ENCODE measurements around the gene RCAN2. TPM values are rescaled to one million over a fixed set of nuclear protein-coding genes. Genes with fewer than 3 reads are reported as not detected.

The RCAN2 gene
- polyA plus RNA-seq, 1 donor from 2014 or later = 37.4 TPM

DNA sequence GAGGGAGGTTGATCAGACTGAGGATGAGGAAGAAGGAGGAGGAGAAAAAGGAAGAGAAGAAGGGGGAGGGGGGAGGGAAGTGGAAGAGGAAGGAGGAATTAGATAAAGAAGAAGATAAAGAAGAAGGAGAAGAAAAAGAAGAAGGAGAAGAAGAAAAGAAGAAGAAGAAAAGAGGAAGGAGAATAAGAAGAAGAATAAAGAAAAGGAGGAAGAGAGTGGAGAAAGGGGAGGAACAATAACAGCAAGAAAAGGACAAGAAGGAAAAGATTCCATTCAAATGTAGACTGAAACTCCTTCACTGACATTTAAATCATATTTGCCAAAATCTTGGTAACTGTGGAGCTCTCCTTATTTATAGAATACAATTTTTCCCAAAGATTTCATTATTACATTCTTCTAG, 34.3 kb upstream of the RCAN2 start:
- Histone ChIP-seq H3K4me3 (ENCODE audit: low read length) (no peak overlapping the region), H3F3A (ENCODE audit: insufficient read depth, low read length, poor library complexity, severe bottlenecking) (no peaks in the 10 kb centered on the region), H3K9me2 (ENCODE audit: insufficient read depth, low read length) (no peaks in the 10 kb centered on the region), H3K9me3 (ENCODE audit: low read length) (no peaks in the 10 kb centered on the region), H2AFZ (ENCODE audit: low read depth, low read length) (no peak overlapping the region), H4K20me1 (ENCODE audit: insufficient read depth) (no peaks in the 10 kb centered on the region), H3K4me2 (ENCODE audit: low read length) (no peak overlapping the region), H3K36me3 (ENCODE audit: insufficient read depth, low read length) (no peaks in the 10 kb centered on the region), H3K79me2 (replicated peaks; ENCODE audit: insufficient read depth, low read length) (no peaks in the 10 kb centered on the region), H3K9ac (ENCODE audit: low read length) (no peak overlapping the region), H3K27me3 (ENCODE audit: insufficient read depth, low read depth, low read length) (no peaks in the 10 kb centered on the region), H3K27ac (ENCODE audit: low read length) (no peak overlapping the region)
- TF ChIP-seq EZH2 (IDR thresholded peaks at IDR 0.05; ENCODE audit: borderline replicate concordance, insufficient read depth, low read length, poor library complexity, severe bottlenecking) (no peak), SMC3 (conservative IDR thresholded peaks at IDR 0.05; ENCODE audit: poor library complexity) (no peak), RAD21 (conservative IDR thresholded peaks at IDR 0.05) (no peak), TAF1 (IDR thresholded peaks at IDR 0.05; ENCODE audit: low read depth) (no peak), EP300 (conservative IDR thresholded peaks at IDR 0.05; ENCODE audit: poor library complexity, severe bottlenecking) (no peak), POLR2AphosphoS5 (IDR thresholded peaks at IDR 0.05) (no peak), MXI1 (conservative IDR thresholded peaks at IDR 0.05; ENCODE audit: poor library complexity, severe bottlenecking) (no peak)
- TF ChIP-seq, protein P1, sequence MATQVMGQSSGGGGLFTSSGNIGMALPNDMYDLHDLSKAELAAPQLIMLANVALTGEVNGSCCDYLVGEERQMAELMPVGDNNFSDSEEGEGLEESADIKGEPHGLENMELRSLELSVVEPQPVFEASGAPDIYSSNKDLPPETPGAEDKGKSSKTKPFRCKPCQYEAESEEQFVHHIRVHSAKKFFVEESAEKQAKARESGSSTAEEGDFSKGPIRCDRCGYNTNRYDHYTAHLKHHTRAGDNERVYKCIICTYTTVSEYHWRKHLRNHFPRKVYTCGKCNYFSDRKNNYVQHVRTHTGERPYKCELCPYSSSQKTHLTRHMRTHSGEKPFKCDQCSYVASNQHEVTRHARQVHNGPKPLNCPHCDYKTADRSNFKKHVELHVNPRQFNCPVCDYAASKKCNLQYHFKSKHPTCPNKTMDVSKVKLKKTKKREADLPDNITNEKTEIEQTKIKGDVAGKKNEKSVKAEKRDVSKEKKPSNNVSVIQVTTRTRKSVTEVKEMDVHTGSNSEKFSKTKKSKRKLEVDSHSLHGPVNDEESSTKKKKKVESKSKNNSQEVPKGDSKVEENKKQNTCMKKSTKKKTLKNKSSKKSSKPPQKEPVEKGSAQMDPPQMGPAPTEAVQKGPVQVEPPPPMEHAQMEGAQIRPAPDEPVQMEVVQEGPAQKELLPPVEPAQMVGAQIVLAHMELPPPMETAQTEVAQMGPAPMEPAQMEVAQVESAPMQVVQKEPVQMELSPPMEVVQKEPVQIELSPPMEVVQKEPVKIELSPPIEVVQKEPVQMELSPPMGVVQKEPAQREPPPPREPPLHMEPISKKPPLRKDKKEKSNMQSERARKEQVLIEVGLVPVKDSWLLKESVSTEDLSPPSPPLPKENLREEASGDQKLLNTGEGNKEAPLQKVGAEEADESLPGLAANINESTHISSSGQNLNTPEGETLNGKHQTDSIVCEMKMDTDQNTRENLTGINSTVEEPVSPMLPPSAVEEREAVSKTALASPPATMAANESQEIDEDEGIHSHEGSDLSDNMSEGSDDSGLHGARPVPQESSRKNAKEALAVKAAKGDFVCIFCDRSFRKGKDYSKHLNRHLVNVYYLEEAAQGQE (IDR thresholded peaks at IDR 0.05; ENCODE audit: borderline replicate concordance) = no peak
- TF ChIP-seq, protein P2, sequence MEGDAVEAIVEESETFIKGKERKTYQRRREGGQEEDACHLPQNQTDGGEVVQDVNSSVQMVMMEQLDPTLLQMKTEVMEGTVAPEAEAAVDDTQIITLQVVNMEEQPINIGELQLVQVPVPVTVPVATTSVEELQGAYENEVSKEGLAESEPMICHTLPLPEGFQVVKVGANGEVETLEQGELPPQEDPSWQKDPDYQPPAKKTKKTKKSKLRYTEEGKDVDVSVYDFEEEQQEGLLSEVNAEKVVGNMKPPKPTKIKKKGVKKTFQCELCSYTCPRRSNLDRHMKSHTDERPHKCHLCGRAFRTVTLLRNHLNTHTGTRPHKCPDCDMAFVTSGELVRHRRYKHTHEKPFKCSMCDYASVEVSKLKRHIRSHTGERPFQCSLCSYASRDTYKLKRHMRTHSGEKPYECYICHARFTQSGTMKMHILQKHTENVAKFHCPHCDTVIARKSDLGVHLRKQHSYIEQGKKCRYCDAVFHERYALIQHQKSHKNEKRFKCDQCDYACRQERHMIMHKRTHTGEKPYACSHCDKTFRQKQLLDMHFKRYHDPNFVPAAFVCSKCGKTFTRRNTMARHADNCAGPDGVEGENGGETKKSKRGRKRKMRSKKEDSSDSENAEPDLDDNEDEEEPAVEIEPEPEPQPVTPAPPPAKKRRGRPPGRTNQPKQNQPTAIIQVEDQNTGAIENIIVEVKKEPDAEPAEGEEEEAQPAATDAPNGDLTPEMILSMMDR (IDR thresholded peaks at IDR 0.05; ENCODE audit: poor library complexity, severe bottlenecking) = no peak

DNA sequence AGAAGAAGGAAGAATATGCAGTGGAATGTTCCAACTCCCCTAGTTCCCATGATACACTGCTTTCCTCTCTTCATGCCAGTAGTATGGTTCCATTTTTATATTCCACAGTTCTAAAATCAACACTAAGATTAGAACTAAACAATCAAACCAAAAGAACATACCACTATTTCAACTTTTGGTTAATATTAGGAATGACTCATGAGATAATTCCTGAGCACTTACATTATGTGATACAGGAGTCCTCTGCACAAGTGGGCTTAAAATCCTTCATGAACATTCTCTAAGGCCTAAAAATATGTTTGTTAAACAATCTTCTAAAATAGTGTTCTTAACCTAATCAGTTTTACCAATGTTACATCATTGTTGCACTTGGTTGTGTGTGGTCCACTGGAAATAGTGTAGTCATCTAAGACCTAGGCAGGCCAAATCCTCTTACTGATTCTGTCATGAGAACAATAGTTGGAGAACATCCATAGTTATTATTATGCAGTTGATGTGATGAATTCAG, 30.3 kb upstream of the RCAN2 start:
- no peaks in the 10 kb centered on the region for H3F3A ChIP-seq (ENCODE audit: insufficient read depth, low read length, poor library complexity, severe bottlenecking)
- no peak overlapping the region for H3K4me2 ChIP-seq (ENCODE audit: low read length)
- no peaks in the 10 kb centered on the region for H3K27me3 ChIP-seq (ENCODE audit: insufficient read depth, low read depth, low read length)
- H3K9ac ChIP-seq (ENCODE audit: low read length) = no peak overlapping the region
- no peaks in the 10 kb centered on the region for H3K79me2 ChIP-seq (replicated peaks; ENCODE audit: insufficient read depth, low read length)
- no peak overlapping the region for H3K4me3 ChIP-seq (ENCODE audit: low read length)
- H3K36me3 ChIP-seq (ENCODE audit: insufficient read depth, low read length) = no peaks in the 10 kb centered on the region
- TF ChIP-seq TAF1 (IDR thresholded peaks at IDR 0.05; ENCODE audit: low read depth) = no peak
- TF ChIP-seq RAD21 (conservative IDR thresholded peaks at IDR 0.05) = no peak
- no peak for TF ChIP-seq EZH2 (IDR thresholded peaks at IDR 0.05; ENCODE audit: borderline replicate concordance, insufficient read depth, low read length, poor library complexity, severe bottlenecking)
- TF ChIP-seq MXI1 (conservative IDR thresholded peaks at IDR 0.05; ENCODE audit: poor library complexity, severe bottlenecking) = no peak
- TF ChIP-seq EP300 (conservative IDR thresholded peaks at IDR 0.05; ENCODE audit: poor library complexity, severe bottlenecking) = no peak
- TF ChIP-seq, protein P2 (IDR thresholded peaks at IDR 0.05; ENCODE audit: poor library complexity, severe bottlenecking) = no peak
- TF ChIP-seq POLR2AphosphoS5 (IDR thresholded peaks at IDR 0.05) = no peak
- TF ChIP-seq, protein P1 (IDR thresholded peaks at IDR 0.05; ENCODE audit: borderline replicate concordance) = no peak
- no peak for TF ChIP-seq SMC3 (conservative IDR thresholded peaks at IDR 0.05; ENCODE audit: poor library complexity)
- no peaks in the 10 kb centered on the region for H3K9me3 ChIP-seq (ENCODE audit: low read length)
- no peak overlapping the region for H2AFZ ChIP-seq (ENCODE audit: low read depth, low read length)
- no peaks in the 10 kb centered on the region for H3K9me2 ChIP-seq (ENCODE audit: insufficient read depth, low read length)
- H4K20me1 ChIP-seq (ENCODE audit: insufficient read depth) = no peaks in the 10 kb centered on the region
- no peak overlapping the region for H3K27ac ChIP-seq (ENCODE audit: low read length)
